WTC11 (cell line): ENCODE measurements around the gene AKR1C2. TPM values are rescaled to one million over a fixed set of nuclear protein-coding genes. Genes with fewer than 3 reads are reported as not detected.
"Not testable (repeated sequence)": the region's sequence is repeated elsewhere in the genome, so short reads cannot be mapped to it uniquely, and the experiment has no call there.

Source experiments
- ATAC-seq: fragments of 200-7000 bp; cut with Tn5 transposase; 2 replicates; pipeline ENCODE4 v1.10.0; 2021; ENCODE audit warnings: mild to moderate bottlenecking, moderate library complexity
- CTCF ChIA-PET: fragments of 300-600 bp; sonication (Branson Sonifier 250); formaldehyde crosslinking; loops from one replicate; lab custom pipeline; 2021; ENCODE audit warnings: antibody characterized with exemption; lab: Charles Lee
- POLR2A ChIA-PET: fragments of 350-600 bp; sonication (Branson Sonifier 250); formaldehyde crosslinking; loops from one replicate; lab custom pipeline; 2021; ENCODE audit warnings: antibody characterized with exemption; lab: Charles Lee
- DNase-seq: peaks from one replicate; pipeline ENCODE4 v3.0.0; 2021; ENCODE audit warnings: low spot score
- H3K27ac Mint-ChIP-seq: 2 replicates; pipeline ENCODE4 v1.8.0; 2021; ENCODE audit warnings: mixed read lengths
- H3K27me3 Mint-ChIP-seq: 2 replicates; pipeline ENCODE4 v1.8.0; 2021; ENCODE audit warnings: low read depth, mild to moderate bottlenecking, moderate library complexity, mixed read lengths
- H3K36me3 Mint-ChIP-seq: 2 replicates; pipeline ENCODE4 v1.8.0; 2021; ENCODE audit warnings: mixed read lengths
- H3K4me1 Mint-ChIP-seq: 2 replicates; pipeline ENCODE4 v1.8.0; 2022; ENCODE audit warnings: mixed read lengths
- H3K4me3 Mint-ChIP-seq: 2 replicates; pipeline ENCODE4 v1.8.0; 2021; ENCODE audit warnings: mild to moderate bottlenecking, moderate library complexity, mixed read lengths
- H3K9me3 Mint-ChIP-seq: 2 replicates; pipeline ENCODE4 v1.8.0; 2021; ENCODE audit warnings: mixed read lengths
- CREM ChIP-seq: sonication (generic); formaldehyde crosslinking; IDR thresholded peaks from 2 replicates; pipeline ENCODE4 v1.8.1; 2022; ENCODE audit warnings: mild to moderate bottlenecking, missing genetic modification reagents, moderate library complexity
- GABPB1 ChIP-seq: sonication (generic); formaldehyde crosslinking; IDR thresholded peaks from 2 replicates; pipeline ENCODE4 v1.8.1; 2023; ENCODE audit warnings: mild to moderate bottlenecking, missing genetic modification reagents
- HMGXB4 ChIP-seq: sonication (generic); formaldehyde crosslinking; IDR thresholded peaks from 2 replicates; pipeline ENCODE4 v1.8.1; 2023; ENCODE audit warnings: mild to moderate bottlenecking, moderate library complexity, missing genetic modification reagents
- IRF2 ChIP-seq: sonication (generic); formaldehyde crosslinking; IDR thresholded peaks from 2 replicates; pipeline ENCODE4 v1.8.0; 2022; ENCODE audit warnings: low read depth, missing genetic modification reagents, borderline replicate concordance
- MAX ChIP-seq: sonication (generic); formaldehyde crosslinking; IDR thresholded peaks from 2 replicates; pipeline ENCODE4 v1.8.0; 2022; ENCODE audit warnings: mild to moderate bottlenecking, missing genetic modification reagents
- PREB ChIP-seq: sonication (generic); formaldehyde crosslinking; IDR thresholded peaks from 2 replicates; pipeline ENCODE4 v1.8.1; 2022; ENCODE audit warnings: mild to moderate bottlenecking, missing genetic modification reagents, moderate library complexity, borderline replicate concordance
- TEAD4 ChIP-seq: sonication (generic); formaldehyde crosslinking; IDR thresholded peaks from 2 replicates; pipeline ENCODE4 v1.8.0; 2022; ENCODE audit warnings: mild to moderate bottlenecking, missing genetic modification reagents
- TP53 ChIP-seq: sonication (generic); formaldehyde crosslinking; IDR thresholded peaks from 2 replicates; pipeline ENCODE4 v1.8.1; 2023; ENCODE audit warnings: mild to moderate bottlenecking, missing genetic modification reagents
- ZNF317 ChIP-seq: sonication (generic); formaldehyde crosslinking; IDR thresholded peaks from 2 replicates; pipeline ENCODE4 v1.8.1; 2023; ENCODE audit warnings: low read depth, mild to moderate bottlenecking, moderate library complexity, missing genetic modification reagents, borderline replicate concordance
- ZNF512 ChIP-seq: sonication (generic); formaldehyde crosslinking; IDR thresholded peaks from 2 replicates; pipeline ENCODE4 v1.8.1; 2022; ENCODE audit warnings: missing genetic modification reagents, borderline replicate concordance
- total RNA-seq: library from RNA; stranded (reverse); gene quantifications from 3 replicates; pipeline ENCODE4 v1.2.3, GENCODE V29; 2021

AKR1C2 gene
- total RNA-seq, 1 experiment from 2014 or later, result 1.2 TPM

- Mint-ChIP-seq H3K36me3 (0 out of 2 replicates have a peak, but pooled peaks cover 2% of the 10 kb centered on the region), H3K4me1 (peaks cover 17% of the 10 kb centered on the region), H3K4me3 (no peak overlapping the region), H3K27me3 (no peaks in the 10 kb centered on the region), H3K9me3 (peaks cover 17% of the 10 kb centered on the region)
- ChIA-PET CTCF (no interaction called here), POLR2A (no interaction called here)
- DNase-seq (no peak), ATAC-seq (no peak)
- no peak for TF ChIP-seq PREB
- TF ChIP-seq, all 79 proteins: peak for 0
- no peak overlapping the region for H3K27ac Mint-ChIP-seq
Measured at GRCh38 chr10:5012595-5012994, 8.9 kb upstream of the AKR1C2 start.

GRCh38 chr10:5011392-5011791, 7.7 kb upstream of the AKR1C2 start:
- ATAC-seq, CTCF ChIA-PET, H3K36me3 Mint-ChIP-seq, POLR2A ChIA-PET, H3K4me3 Mint-ChIP-seq, H3K27ac Mint-ChIP-seq, H3K4me1 Mint-ChIP-seq, H3K27me3 Mint-ChIP-seq, DNase-seq: not testable (repeated sequence)
- H3K9me3 Mint-ChIP-seq, result peaks cover 10% of the 10 kb centered on the region

GRCh38 chr10:5010043-5010442, 6.4 kb upstream of the AKR1C2 start:
- H3K27me3 Mint-ChIP-seq, H3K4me3 Mint-ChIP-seq, DNase-seq, H3K4me1 Mint-ChIP-seq, H3K27ac Mint-ChIP-seq, CTCF ChIA-PET, H3K9me3 Mint-ChIP-seq, POLR2A ChIA-PET, H3K36me3 Mint-ChIP-seq: not testable (repeated sequence)
- peak; percentile 61; the same call in 1 of the 2 replicates for ATAC-seq

- H3K36me3 Mint-ChIP-seq, H3K4me1 Mint-ChIP-seq, DNase-seq: not testable (repeated sequence)
- peak; percentile 42; the same call in 1 of the 2 replicates for TF ChIP-seq GABPB1
- TF ChIP-seq, all 79 proteins: peak for 1; not testable (repeated sequence) for 78
- H3K9me3 Mint-ChIP-seq, ATAC-seq, H3K27me3 Mint-ChIP-seq, H3K4me3 Mint-ChIP-seq, CTCF ChIA-PET, POLR2A ChIA-PET, H3K27ac Mint-ChIP-seq: not testable (repeated sequence)
Measured at GRCh38 chr10:5008857-5009548, 5.3 kb upstream of the AKR1C2 start.

GRCh38 chr10:5004501-5004900, 844 bp upstream of the AKR1C2 start:
- POLR2A ChIA-PET, result not testable (repeated sequence)

GRCh38 chr10:5004030-5004385, 351 bp upstream of the AKR1C2 start:
- H3K36me3 Mint-ChIP-seq, H3K27ac Mint-ChIP-seq, CTCF ChIA-PET, DNase-seq, POLR2A ChIA-PET, H3K4me1 Mint-ChIP-seq, H3K27me3 Mint-ChIP-seq, H3K9me3 Mint-ChIP-seq, ATAC-seq, H3K4me3 Mint-ChIP-seq: not testable (repeated sequence)

More at GRCh38 chr10:5004501-5004900, 844 bp upstream of the AKR1C2 start:
- H3K4me1 Mint-ChIP-seq, ATAC-seq, H3K36me3 Mint-ChIP-seq, H3K27me3 Mint-ChIP-seq, CTCF ChIA-PET, H3K27ac Mint-ChIP-seq, H3K9me3 Mint-ChIP-seq, H3K4me3 Mint-ChIP-seq, DNase-seq: not testable (repeated sequence)

GRCh38 chr10:5002013-5002727, 1.5 kb downstream of the AKR1C2 start:
- Mint-ChIP-seq H3K9me3 (no peaks in the 10 kb centered on the region), H3K4me3 (no peak overlapping the region), H3K36me3 (no peaks in the 10 kb centered on the region), H3K4me1 (no peaks in the 10 kb centered on the region; the same call in 1 of the 2 replicates), H3K27ac (no peak overlapping the region), H3K27me3 (no peaks in the 10 kb centered on the region; the same call in 1 of the 2 replicates)
- ChIA-PET CTCF (no interaction called here), POLR2A (no interaction called here)
- no peak for DNase-seq
- ATAC-seq, result no peak
- TF ChIP-seq TP53 (no peak), ZNF512 (no peak), IRF2 (CRISPR knock-in tag) (no peak), TEAD4 (no peak), HMGXB4 (CRISPR knock-in tag) (no peak), CREM (CRISPR knock-in tag) (no peak), ZNF317 (no peak), MAX (no peak)
